Measurements from ENCODE around the gene OLFM2. TPM values are rescaled to one million over a fixed set of nuclear protein-coding genes. Genes with fewer than 3 reads are reported as not detected.
"Not testable (repeated sequence)": the region's sequence is repeated elsewhere in the genome, so short reads cannot be mapped to it uniquely, and the experiment has no call there.

OLFM2 gene
- total RNA-seq, 1 donor from 2014 or later, result 7.5 TPM

DNA sequence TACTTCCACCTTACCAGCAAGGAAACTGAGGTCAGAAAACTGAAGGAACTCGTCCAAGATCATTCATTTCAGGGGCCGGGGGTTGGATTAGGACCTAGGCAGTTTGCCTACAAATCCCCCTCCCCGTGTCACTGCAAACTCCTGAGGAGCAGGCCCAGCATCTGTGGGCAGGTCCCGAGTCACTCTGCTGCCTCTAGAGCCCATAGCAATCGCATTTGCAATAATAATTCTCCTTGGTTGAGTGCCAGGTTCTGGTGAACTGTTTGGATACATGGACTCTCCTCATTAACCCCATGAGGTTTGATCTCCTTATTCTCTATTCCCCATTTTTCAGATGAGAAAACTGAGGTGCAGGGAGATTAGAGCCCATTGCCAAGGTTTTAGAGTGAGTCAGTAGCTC, 100.3 kb downstream of the OLFM2 start:
- intact Hi-C loops (cut with micrococcal nuclease), result no loop called here

DNA sequence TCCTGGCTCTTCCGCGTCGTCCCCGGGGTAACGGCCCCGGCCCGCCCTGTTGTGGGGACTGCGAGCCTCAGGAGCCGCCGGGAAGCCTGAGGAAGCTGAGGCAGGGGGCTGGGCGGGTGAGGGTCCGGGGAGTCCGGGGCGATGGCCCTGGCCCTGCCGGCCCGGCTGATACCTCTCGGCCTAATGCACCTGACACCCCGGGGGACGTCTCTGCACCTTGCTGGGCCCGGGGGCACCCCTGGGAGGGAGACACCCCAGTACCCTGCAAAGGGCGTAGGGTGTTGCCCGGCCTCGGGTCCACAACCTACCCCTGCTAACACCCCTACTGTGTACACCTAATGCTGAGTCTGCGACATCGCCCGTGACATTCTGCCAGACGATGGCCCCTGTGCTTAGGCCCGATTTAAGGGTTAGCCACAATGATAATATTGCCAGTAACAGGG, 100.8 kb downstream of the OLFM2 start:
- intact Hi-C loops (cut with micrococcal nuclease), result loop anchor here (1.0 kb wide), 3 partner anchors 8 to 44 kb away; partner anchors contain the start of genes FBXL12 and UBL5

DNA sequence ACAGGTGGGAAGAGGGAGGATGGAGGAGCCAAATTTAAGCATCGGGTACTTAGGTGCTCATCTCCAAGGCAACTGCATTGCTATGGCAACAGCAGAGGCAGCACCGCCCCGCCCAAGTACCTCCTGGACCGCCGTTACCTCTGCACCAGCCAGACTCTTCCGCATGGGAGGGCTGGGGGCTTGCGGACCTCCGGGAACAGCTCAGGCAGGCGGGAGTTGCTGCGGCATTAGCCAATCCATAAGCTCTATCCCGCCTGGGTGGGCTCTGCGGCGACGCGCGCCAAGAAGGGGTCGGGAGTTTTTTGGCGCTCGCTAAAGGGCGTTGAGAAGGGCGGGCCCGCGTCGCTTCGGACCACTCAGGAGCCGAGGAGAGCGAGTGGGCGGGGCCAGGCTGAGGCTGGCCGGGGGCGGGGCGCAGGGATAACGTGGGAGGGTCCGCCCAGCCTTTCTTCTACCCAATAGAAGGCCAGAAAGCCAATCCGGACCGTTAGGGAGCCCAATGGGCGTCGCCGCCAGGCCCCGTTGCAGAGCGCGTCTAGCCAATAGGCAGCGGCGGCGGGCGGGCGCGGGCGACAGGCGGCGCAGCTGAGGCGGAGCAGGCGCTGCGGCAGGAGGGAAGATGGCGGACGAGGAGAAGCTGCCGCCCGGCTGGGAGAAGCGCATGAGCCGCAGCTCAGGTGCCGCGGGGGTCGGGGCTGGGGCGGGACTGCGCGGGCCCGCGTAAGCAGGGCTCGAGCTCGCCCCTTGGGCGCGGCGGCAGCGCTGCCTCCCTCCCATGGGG, 101.4 kb downstream of the OLFM2 start, which contains the start of gene PIN1:
TSS of gene PIN1 (plus strand) at position 593 of the 781 bp plus-strand sequence. CDS start at position 620, 27 bp downstream.
- intact Hi-C loops (cut with micrococcal nuclease), result loop anchor here (1.0 kb wide), 3 partner anchors 8 to 44 kb away; partner anchors contain the start of genes FBXL12 and UBL5

DNA sequence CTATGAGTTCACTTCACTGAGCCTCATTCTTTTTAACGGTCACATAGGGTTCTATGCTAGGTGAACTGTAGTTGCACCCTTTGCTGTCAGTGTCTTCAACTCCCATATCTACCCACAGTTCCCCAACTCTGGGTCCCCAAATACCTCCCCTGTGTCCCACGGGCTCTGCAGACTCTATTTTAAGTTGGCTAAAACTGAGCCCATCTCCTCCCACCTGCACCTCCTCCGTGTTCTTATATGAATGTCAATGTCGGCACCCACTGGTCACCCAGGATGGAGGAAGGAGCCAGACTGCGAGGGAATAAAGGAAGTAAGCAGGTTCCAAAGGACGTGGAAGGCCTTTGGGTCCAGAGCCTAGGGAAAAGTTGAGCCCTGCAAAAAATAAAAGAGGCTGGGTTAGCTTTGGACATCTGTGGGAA, 102.0 kb downstream of the OLFM2 start:
- intact Hi-C loops (cut with micrococcal nuclease), result no loop called here

DNA sequence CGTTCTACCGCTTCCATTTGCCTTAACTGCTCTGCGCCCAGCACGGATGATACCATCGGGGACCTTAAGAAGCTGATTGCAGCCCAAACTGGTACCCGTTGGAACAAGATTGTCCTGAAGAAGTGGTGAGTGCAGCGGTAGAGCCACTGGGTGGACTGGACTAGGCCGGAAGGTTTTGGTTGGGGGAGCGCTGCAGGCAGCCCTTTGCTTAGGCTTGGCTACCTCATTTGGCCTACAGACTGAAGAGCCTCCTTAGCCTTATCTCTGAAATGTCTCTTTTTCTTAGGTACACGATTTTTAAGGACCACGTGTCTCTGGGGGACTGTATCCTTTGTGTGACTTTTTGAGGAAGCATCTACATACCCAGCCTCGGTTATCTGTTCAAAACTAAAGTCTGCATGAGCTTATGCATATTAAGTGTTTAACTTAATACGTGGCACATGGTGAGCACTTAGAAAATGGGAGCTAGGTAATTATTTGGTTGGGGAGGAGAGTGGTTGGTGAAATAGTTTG, 107.7 kb downstream of the OLFM2 start:
- intact Hi-C loops (cut with micrococcal nuclease), result no loop called here

DNA sequence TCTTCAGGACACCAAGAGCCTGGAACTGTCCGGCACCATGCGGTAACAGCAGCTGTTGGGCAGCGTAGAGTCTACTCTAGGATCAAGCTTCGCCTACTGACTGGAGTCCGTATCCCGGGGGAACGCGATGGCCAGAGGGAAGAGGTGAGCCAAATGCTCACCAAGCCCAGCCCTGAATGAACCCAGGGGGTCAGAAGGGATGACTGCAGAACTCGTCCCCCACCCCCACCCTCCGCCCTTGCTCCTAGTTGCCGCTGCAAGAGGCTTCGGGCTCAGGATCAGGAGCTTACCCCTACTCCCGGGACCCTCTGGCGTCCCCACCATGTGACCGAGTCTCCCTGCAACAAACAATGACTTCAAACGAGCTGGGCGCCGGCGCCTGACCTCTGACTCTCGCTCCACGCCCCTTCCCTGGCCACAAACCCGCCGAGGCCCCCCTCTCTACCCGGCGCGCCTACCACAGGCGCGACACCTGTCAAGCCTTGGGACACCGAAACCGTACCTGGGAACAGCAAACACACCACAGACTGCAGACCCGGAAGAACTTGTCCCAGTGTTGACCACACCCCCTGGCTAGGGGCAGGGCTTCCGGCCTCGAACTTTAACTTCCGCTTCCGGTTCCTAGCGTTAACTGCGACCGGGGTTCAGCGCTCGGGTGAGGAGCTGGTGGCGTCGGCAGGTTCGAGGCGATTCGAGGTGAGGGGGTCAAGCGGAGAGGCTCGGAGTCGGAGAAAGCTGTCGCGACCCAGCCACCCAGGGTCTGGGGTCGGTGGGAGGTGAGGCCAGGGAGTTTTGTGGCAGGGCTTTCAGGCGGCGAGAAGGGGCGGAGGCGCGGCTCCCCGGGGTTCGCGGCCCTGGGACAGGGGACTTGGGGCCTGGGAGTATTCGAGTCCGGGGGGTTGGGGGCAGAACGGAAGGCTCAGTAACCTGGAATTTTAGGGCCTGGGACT, 108.8 kb downstream of the OLFM2 start, which contains the start of gene UBL5:
TSS of gene UBL5 (plus strand) at position 630 of the 950 bp plus-strand sequence. CDS start 420 bp downstream, outside the sequence.
- intact Hi-C loops (cut with micrococcal nuclease), result loop anchor here (1.0 kb wide), 1 partner anchor 8 kb away; the partner anchor contains the start of gene PIN1

DNA sequence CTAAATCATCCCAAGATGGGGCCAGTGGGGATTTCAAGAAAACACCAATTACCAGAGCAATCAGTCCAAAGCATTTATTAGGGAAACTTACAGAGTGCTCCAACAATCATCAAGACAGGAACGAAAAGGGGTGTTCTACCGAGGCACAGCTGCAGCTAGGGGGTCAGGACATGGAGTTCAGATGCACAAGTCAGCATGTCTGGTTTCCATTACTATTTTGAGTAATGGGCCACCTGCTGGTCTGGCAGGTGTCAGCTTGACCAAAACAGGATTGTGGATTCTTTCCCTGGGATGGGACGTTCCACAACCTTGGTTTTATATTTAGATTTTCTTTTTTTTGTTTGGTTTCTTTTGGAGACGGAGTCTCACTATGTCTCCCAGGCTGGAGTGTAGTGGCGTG, 112.5 kb downstream of the OLFM2 start:
- intact Hi-C loops (cut with micrococcal nuclease), result no loop called here

DNA sequence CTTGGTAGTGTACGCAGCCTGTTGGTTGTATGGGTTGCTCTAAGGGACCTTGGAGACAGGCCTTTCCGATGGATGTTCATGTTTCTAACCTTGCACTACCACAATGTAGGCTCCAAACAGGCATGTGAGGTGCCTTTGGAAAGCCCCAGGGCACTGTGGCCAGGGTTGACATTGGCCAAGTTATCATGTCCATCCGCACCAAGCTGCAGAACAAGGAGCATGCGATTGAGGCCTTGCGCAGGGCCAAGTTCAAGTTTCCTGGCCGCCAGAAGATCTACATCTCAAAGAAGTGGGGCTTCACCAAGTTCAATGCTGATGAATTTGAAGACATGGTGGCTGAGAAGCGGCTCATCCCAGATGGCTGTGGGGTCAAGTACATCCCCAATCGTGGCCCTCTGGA, 116.3 kb downstream of the OLFM2 start:
- intact Hi-C loops (cut with micrococcal nuclease), result not testable (repeated sequence)

DNA sequence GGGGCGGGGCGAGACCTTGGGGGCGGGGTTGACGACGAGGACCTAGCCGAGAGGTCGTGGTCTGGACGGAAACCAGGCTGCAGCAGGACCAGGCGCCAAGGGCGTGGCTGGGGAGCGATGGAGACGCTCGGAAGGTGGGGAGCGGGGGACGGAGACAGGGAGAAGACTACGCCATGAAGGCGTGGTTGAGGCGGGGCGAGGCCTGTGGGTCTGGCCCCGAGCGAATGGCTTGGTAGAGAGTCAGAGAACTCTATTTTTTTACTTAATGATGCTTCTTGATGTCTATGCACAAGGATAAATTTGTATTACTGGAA, 116.8 kb downstream of the OLFM2 start:
- intact Hi-C loops (cut with micrococcal nuclease), result loop anchor here (1.0 to 2.0 kb wide), 7 partner anchors 16 to 987 kb away; partner anchors contain the start of genes MBD3L1, PIN1, ZNF317 and ZNF558

DNA sequence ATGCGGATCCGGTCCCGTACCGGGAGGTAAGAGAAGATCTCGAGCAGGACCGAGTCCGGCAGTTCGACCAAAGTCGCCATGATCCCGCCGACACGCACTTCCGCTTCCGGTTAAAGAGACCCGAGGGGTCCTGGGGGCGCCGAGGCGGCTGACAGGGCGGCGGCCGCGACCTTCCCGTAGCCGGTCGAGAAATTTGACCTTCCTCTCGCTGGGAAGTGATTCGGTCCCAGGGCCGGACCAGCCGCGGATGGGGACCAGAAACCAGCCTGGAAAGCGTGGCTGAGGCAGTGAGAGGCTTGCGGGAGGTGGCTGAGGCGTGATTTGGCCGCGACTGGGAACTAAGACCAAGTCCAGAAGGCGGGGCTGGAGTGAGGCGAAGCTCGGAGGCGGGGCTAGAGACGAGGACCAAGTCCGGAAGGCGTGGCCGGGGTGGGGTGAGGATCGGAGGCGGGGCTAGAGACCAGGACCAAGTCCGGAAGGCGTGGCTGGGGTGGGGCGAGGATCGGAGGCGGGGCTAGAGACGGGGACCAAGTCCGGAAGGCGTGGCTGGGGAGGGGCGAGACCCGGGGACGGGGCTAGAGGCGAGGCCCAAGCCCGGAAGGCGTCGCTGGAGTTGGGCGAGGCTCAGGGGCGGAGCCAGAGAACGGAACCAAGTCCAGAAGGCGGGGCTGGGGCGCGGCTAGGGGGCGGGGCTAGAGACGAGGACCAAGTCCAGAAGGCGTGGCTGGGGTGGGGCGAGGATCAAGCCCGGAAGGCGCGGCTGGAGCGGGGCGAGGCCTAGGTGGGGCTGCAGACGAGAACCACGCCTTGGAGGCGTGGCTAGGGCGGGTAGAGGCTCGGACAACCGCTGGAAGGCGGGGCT, 117.3 kb downstream of the OLFM2 start, which contains the start of gene FBXL12:
TSS of gene FBXL12 (minus strand) at position 346 of the 862 bp plus-strand sequence. CDS start at position 80, 266 bp downstream.
- intact Hi-C loops (cut with micrococcal nuclease), result loop anchor here (1.0 to 2.0 kb wide), 7 partner anchors 16 to 987 kb away; partner anchors contain the start of genes MBD3L1, PIN1, ZNF317 and ZNF558

DNA sequence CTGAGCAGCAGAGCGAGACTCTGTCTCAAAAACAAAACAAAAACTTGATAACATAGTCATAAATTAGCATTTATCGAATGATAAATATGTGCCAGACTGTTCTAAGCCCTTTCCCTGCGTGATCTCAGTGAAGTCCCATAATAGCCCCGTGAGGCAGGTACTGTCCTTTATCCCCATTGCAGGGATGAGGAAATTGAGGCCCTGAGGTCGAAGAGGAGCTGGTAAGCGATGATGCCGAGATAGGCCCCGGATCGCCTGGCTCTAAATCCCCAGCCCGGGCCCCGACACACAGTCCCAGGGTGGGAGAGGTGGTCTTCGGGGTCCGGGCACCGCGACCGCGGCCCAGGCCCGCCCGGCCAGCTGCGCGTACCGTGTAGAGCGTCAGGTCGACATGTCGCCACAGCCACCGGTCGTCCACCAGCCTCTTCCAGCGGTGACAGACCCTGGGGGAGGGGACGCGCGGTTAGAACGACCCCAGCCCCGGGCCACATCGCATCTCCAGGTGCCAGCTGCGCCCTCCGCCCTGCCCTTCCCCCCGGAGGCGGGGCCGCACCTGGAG, 118.1 kb downstream of the OLFM2 start:
- intact Hi-C loops (cut with micrococcal nuclease), result loop anchor here (2.0 kb wide), 2 partner anchors 49 to 677 kb away; partner anchors contain the start of genes ZNF317 and ZNF846

DNA sequence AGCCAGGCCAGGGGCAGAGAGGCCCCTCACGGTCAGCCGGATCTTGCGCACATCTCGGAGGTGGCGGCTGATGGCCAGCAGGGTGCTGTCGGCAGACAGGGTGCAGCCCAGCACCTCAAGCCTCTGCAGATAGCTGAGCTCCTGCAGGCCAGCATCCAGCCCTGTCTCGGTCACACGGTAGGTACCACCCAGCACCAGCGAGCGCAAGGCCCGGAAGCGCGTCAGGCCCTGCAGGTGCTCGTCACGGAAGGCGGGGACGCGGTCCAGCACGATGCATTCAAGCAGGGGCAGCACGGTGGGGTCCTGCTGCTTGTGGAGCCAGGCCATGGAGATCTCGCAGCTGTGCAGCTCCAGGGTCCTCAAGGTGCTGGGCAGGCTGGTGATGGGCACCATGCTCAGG, 125.2 kb downstream of the OLFM2 start:
- intact Hi-C loops (cut with micrococcal nuclease), result no loop called here

DNA sequence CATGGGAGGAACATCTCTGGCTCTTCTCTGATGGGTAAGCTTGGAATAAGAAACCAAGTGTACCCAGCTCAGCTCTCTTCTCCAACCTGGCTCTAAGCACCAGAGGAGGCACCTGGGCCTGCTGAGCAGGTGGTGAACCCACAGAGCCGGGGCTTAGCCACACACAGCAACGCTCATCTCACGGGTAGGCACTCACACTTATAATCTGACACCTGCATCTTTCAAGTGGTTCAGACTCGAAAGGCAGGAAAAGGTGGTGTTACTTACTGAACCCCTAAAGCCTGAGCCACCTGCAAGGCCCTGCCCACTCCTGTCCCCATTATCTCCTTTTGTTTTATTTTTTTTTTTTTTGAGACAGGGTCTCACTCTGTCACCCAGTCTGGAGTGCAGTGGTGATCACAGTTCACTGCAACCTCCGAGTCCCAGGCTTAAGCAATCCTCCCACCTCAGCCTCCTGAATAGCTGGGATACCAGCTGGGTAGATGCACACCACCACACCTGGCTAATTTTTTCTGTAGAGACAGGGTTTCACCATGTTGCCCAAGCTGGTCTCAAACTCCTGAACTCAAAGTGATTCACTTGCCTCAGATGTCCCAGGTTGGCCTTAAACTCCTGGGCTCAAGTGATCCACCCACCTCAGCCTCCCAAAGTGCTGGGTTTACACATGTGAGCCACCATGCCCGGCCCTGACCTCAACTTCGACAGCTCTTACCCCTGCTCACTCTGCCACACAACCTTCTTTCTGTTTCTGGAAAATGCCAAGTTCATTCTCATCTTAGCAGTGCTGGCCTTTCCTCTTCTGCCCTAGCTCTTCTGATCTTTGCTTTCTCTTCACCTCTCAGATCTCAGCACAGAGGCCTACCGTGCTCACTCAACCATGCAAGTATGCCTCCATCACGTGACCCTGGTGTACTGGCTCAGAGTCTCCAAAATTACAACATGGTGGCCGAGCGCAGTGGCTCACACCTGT, 127.2 kb downstream of the OLFM2 start:
- intact Hi-C loops (cut with micrococcal nuclease), result no loop called here

DNA sequence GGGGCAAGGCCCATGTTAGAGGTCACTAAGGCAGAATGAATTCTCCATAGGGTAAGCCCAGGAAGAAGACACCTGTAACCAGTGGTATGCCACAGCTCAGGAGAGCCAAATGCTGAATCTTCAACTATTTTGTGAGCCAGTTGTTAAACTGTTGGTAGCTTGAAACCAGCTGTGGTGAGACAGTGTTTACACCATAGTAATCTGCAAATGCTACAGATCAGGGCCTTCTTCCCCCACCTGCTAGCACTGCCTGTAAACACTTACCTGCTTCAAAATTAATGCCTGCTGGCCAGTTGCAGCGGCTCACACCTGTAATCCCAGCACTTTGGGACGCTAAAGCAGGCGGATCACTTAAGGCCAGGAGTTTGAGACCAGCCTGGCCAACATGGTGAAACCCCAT, 129.5 kb downstream of the OLFM2 start:
- intact Hi-C loops (cut with micrococcal nuclease), result no loop called here

All from T-helper 2 cell treated with Interferon-gamma antibody and Interleukin-4, amounts not matched to agents 100 ng/mL and 5 ng/mL, for 36 hours (primary cell).